ENCODE data around the gene FANCD2OS. TPM values are rescaled to one million over a fixed set of nuclear protein-coding genes. Genes with fewer than 3 reads are reported as not detected.

The FANCD2OS gene
- total RNA-seq (2022; extraction: Qiagen RNA extraction): not detected in 5 replicates

GRCh38 chr3:10108091-10108490, at the start of gene FANCD2OS:
Gene FANCD2OS, minus strand, starts transcription at chr3:10108255. Its CDS starts 3,481 bp downstream, at chr3:10104774.

GRCh38 chr3:10115326-10116137, 7.5 kb upstream of the FANCD2OS start, which contains the start of gene BRK1:
Gene BRK1, plus strand, starts transcription at chr3:10115675. Its CDS starts 27 bp downstream, at chr3:10115702.

Other genes with a start within 250 kb of the FANCD2OS start
- 75.0 to 96.1 TPM (median 82.6 TPM) in 5 replicates for gene CIDEC, start 228.0 kb downstream of the FANCD2OS start, total RNA-seq (2022; extraction: Qiagen RNA extraction)
- 85.1 to 101 TPM (median 91.0 TPM) in 5 replicates for gene JAGN1, start 217.6 kb downstream of the FANCD2OS start, total RNA-seq (2022; extraction: Qiagen RNA extraction)
- gene IL17RE, start 205.4 kb downstream of the FANCD2OS start, total RNA-seq (2022; extraction: Qiagen RNA extraction): 0.88 to 1.7 TPM (median 1.5 TPM) in 5 replicates
- 26.8 to 35.6 TPM (median 28.7 TPM) in 5 replicates for gene IL17RC, start 191.2 kb downstream of the FANCD2OS start, total RNA-seq (2022; extraction: Qiagen RNA extraction)
- 10.1 to 15.5 TPM (median 13.5 TPM) in 5 replicates for gene CRELD1, start 174.4 kb downstream of the FANCD2OS start, total RNA-seq (2022; extraction: Qiagen RNA extraction)
- 1.2 to 1.9 TPM (median 1.7 TPM) in 5 replicates for gene PRRT3, start 155.8 kb downstream of the FANCD2OS start, total RNA-seq (2022; extraction: Qiagen RNA extraction)
- 104 to 143 TPM (median 110 TPM) in 5 replicates for gene EMC3, start 121.4 kb downstream of the FANCD2OS start, total RNA-seq (2022; extraction: Qiagen RNA extraction)
- 18.3 to 21.7 TPM (median 20.2 TPM) in 5 replicates for gene FANCD2, start 81.8 kb downstream of the FANCD2OS start, total RNA-seq (2022; extraction: Qiagen RNA extraction)
- 161 to 190 TPM (median 165 TPM) in 5 replicates for gene BRK1, start 7.4 kb upstream of the FANCD2OS start, total RNA-seq (2022; extraction: Qiagen RNA extraction)
- 24.2 to 35.5 TPM (median 32.5 TPM) in 5 replicates for gene VHL, start 33.5 kb upstream of the FANCD2OS start, total RNA-seq (2022; extraction: Qiagen RNA extraction)
- gene IRAK2, start 56.7 kb upstream of the FANCD2OS start, total RNA-seq (2022; extraction: Qiagen RNA extraction): 11.9 to 14.8 TPM (median 13.0 TPM) in 5 replicates
- 29.4 to 37.4 TPM (median 35.8 TPM) in 5 replicates for gene TATDN2, start 140.2 kb upstream of the FANCD2OS start, total RNA-seq (2022; extraction: Qiagen RNA extraction)
- gene GHRL, start 184.7 kb upstream of the FANCD2OS start, total RNA-seq (2022; extraction: Qiagen RNA extraction): 0.15 TPM in 1 of 5 replicates, not detected in the others
- gene SEC13, start 212.9 kb upstream of the FANCD2OS start, total RNA-seq (2022; extraction: Qiagen RNA extraction): 215 to 224 TPM (median 218 TPM) in 5 replicates

All from A549 treated with dexamethasone at 1 μM for 4 hours (cell line).